ENCODE data around the gene ISY1.
"Not testable (repeated sequence)": the region's sequence is repeated elsewhere in the genome, so short reads cannot be mapped to it uniquely, and the experiment has no call there.

The ISY1 gene

DNA sequence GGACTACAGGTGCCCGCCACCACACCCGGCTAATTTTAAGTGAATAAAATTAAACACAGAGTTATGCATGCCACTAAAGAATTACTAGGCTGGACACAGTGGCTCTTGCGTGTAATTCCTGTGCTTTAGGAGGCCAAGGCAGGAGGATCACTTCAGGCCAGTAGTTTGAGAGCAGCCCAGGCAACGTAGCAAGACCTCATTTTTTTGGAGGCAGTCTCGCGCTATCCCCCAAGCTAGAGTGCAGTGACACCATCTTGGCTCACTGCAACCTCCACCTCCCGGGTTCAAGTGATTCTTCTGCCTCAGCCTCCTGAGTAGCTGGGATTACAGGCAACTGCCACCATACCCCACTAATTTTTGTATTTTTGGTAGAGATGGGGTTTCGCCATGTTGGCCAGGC lies 4.7 kb upstream of the ISY1 start:
- DNase-seq, result not testable (repeated sequence)

DNA sequence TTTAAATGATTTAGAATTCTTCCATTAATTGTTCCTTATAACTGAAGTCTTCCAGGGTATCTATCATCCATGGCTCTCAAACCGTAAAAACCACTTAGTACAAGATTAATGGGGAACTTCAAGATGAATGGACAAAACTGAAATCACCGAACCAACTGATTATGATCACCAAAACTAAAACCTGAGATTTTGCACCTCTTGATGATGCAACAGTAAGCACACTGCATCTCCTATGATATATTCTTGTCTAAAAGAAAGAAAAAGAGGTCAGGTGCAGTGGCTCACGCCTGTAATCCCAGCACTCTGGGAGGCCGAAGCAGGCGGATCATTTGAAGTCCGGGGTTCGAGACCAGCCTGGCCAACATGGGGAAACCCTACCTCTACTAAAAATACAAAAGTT lies 3.6 kb upstream of the ISY1 start:
- DNase-seq, result no peak

DNA sequence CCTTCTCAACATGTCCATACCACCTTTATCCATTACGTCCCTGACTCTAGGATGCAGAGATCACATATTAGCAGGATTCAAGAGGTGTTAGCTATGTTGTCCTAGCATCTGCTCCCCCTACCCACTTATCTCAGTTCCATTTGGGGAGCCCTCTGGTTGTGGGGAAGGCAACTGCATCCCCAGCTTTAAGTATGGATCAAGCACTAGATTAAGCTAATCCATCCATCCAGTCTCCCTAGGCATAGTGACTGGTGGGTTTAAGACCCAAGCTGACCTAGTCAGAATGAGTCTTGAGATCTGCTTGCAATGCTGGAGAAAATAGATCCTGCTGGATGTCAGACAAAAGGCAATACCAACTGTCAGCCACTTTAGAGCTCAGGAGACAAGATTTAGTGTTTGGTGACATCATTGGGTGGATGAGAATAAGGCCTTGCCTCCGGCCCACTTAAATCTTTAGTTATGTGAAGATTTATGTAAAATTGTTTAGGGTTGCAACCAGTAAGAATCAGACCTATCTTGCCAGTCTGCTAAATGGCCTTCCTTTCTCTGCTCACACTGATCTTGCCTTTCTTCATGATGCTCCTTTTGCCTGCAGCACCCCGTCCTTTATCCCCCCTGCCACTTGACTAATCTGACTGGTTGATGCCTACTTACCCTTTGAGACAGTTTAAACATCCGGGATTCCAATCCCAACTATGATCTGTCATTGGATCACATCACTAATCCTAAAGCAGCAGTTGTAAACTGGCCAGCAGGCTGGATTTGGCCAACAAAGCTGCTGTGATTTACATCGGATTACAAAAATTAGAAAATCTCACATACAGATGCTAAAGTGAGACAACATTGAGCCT lies 2.1 kb upstream of the ISY1 start:
- no peak for DNase-seq

DNA sequence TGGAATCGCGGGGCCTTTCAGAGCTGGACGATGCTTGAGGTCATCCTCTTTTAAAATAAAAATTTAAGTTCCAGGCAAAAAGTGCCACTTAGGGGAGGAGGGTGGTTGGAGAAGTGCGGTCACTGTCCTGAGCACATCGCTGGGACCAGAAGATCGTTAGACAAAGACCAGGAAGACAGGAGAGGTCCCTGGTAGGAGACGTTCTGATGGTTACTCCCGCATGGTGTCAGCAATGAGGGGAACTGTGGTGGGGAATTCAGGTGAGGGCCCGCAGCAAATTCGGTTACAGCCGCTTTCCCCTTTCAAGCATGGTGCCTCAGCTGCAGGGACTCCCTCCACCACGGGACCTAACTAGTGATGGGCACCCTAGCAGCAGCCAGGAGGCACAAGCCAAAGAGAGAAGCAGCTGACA lies 1.0 kb upstream of the ISY1 start:
- no peak for DNase-seq

DNA sequence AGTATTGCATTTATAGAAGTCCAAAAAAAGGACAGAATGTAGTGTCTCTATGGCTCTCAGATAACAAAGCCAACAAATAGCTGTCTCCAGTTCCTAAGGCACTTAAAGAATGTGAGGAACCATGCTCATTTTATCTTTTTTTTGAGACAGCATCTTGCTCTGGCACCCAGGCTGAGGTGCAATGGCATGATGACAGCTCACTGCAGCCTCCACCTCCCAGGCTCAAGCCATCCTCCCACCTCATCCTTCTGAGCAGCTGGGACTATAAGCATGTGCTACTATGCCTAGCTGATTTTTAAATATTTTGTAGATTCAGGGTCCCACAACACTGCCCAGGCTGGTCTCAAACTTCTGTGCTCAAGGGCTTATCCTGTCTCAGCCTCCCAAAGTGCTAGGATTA lies 16.1 kb downstream of the ISY1 start:
- no peak for DNase-seq

DNA sequence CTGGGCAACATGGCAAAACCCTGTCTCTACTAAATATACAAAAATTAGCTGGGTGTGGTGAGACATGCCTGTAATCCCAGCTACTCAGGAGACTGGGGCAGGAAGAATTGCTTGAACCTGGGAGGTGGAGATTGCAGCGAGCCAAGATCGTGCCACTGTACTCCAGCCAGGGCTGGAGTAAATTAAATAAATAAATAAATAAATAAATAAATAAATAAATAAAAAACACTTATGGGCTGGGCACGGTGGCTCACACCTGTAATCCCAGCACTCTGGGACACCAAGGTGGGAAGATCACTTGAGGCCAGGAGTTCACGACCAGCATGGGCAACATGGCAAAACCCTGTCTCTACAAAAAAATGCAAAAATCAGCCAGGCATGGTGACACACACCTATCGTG lies 19.9 kb downstream of the ISY1 start:
- DNase-seq, result not testable (repeated sequence)

DNA sequence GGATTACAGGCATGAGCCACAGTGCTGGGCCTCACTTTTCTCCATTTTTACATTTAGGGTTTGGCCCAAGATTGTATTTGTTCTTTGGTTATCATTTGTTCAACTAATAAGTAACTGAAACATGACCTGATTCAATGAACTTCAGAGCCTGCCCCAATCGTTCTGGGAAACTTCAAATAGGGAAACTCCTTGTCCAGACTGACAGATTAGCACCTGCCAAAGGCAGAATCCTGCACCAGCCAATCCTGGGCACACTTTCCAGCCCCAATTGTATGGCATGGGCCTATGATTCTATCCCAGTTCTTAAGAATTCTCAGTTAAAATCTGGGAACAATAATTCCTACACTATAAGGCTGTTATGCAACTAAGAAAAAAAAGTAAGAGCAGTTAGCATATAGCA lies 21.0 kb downstream of the ISY1 start:
- DNase-seq, result no peak

DNA sequence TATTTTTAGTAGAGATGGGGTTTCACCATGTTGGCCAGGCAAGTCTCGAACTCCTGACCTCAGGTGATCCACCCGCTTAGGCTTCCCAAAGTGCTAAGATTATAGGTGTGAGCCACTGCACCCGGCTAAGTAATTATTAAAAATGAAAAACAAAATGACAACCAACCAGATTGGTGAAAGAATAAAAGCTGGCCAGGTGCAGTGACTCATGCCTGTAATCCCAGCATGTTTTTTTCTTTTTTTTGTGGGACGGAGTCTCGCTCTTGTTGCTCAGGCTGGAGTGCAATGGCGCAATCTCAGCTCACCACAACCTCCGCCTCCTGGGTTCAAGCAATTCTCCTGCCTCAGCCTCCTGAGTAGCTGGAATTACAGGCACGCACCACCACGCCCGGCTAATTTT lies 24.6 kb downstream of the ISY1 start:
- DNase-seq, result not testable (repeated sequence)

DNA sequence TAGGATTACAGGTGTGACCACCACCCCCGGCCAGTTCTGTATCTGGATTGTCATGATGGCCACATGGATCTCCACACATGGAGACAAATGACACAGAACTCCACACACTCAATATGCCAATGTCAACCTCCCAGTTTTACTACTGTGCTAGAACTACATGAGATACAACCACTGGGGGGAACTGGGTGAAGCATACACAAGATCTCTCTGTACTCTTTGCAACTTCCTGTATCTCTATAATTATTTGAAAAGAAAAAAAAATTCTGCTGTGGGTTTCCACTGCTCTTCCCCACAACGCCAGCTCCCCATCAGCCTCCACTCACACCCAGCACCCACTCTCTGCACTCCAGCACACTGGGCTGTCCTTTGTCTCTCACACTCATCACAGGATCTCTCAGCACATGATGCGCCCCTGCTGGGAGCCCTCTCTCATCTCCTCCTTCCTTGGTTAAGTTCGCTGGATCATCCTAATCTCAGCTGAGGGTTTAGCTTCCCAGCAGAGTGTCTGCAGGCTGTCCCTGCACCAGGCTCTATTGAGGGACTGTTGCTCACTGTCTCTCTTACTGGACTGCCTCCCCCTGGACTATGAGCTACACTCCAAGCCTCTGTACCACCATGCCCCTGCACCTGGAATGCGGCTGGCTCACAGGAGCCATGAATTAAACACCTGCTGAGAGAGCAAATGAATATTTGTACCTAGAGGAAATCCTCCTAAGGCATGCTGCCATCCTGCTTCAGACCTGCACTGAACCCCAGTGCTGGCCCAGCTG lies 28.6 kb downstream of the ISY1 start:
- no peak for DNase-seq

DNA sequence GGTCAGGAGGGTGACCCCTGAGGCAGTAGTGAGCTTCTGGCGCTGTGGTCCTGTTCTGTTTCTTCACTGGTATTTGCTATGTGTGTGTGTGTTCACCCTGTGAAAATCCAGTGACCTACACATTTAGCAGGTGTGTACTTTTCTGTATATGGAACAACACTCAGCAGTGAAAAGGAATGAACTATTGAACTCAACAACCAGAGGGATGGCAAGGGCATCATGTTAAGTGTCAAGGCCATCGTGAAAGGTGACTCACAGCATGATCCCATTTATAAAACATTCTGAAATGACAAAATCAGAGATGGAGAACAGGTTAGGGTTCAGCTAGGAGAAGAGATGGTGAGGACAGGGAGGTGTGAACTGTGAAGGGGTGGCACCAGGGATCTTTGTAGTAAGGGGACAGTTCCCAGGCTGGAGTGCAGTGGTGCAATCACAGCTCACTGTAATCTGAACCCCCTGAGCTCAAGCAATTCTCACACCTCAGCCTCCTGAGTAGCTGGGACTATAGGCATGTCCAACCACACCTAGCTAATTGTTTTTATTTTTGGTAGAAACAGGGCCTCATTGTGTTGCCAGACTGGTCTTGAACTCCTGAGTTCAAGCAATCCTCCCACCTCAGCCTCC lies 29.3 kb downstream of the ISY1 start:
- no peak for DNase-seq

DNA sequence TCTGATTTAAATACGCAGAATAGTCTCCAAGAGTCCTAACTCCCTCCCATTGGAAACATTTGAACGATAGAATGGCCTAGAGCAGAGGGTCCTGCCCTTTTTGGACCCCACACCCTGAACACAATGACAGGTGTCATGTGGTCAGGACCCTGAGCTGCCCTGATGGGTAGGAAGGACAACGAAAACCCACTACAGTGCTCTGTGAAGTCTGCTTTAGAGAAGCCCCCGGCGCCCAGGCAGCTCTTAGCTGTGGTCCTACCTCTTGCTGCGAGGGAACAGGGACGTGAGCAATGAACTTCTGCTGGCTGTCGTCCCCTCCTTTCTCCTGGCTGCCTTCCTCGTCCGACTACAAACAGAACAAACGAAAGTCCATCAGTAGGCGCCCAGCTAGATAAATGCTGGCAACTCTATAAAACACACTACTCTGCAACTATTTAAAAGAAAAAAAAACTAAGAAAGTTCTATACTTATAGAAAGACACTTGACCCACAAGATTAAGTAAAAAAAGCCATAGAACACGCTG lies 30.5 kb downstream of the ISY1 start:
- no peak for DNase-seq

DNA sequence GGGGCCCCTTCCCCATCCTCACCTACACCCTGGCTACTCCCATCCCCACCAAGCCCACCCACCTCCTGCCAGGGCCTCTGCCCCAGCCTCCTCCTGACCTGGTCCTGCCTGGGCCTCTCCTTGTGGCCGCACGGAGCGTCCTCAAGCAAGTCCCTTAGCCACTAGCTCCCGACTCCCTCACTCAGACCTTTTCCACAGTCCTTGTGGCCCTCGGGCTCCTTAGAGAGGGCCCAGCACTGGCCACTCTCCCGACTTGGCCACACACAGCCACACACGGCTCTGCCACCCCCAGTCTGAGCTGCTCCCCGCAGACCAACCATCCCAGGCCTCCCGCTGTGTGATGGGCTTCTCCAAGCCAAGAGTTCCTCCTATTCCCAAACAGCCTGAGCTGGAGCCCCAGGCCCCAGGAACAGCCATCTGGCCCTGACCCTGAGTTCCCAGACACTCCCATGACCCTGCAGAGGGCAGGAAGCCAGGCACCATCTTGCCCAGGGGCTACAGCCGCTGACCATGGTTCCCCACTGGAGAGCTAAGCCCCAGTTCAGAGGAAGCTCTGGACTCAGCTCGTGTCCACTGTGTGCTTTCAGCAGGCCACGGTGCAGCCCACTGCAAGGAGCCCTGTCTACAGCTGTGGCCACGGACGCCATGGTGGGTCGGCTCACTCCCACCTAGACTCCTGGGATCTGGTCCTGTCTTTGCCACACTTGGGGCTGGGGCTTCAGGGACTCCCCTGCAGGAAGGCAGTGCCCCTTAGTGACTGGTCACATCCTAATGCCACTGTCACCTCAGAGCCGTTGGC lies 32.3 kb downstream of the ISY1 start:
- DNase-seq, result no peak

DNA sequence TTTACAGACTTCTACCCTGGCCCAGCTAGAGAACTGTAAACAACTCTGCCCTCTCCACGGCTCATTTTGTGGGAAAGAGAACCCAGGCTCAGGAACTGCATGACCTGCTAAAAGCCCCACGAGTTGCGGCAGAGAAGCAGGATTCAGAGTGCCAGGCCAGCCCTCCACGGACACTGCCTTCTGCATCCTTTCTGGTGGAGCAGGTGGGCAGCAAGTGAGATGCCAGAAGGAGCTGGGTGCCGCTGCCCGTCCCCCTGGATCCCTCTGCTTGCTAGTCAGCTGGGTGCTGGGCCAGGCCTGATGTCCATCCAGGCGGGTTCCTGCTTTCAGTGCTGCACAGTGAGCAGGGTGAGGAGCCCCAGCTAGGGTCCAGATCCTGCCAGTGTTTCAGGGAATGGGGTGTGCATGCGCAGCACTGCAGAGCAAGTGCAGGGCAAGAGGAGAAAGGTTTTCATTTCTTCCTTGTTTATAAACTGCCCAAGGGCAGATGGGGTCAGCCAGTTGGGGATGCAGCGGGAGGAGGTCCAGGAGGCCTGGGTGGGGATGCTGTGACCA lies 34.1 kb downstream of the ISY1 start:
- no peak for DNase-seq

DNA sequence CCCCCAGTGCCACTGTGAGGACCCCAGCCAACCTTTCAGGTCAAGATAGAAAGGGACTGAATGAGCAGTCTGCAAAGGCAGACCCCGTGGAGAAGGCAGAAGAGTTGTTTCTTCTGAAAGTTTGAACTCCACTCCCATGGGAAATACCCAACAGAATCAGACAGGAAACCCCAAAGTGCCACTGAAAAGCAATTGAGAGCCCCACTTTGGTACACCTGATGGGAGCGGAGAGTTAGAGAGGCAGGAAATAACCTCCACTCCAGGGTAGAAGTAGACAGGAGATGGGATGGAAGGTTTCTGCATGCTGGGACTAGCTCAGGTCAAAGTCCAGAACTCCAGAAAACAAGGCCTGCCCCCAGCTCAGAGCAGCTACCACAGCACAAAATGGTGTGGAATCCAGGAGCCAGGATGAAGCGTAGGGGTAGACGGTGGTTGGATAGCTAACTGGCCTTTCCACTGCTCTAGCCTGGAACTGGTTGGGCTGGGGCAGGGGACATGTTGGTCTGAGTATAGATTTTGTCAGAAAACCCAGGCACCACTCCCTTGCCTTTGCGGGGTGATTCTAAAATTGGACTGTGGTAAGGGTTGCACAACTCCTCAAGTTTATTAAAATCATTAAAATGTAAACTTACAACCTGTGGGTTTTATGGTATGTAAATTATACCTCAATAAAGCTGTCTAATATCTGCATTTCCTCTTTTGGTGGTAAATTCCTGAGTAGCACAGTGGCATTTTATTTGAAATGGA lies 37.4 kb downstream of the ISY1 start:
- no peak for DNase-seq

DNA sequence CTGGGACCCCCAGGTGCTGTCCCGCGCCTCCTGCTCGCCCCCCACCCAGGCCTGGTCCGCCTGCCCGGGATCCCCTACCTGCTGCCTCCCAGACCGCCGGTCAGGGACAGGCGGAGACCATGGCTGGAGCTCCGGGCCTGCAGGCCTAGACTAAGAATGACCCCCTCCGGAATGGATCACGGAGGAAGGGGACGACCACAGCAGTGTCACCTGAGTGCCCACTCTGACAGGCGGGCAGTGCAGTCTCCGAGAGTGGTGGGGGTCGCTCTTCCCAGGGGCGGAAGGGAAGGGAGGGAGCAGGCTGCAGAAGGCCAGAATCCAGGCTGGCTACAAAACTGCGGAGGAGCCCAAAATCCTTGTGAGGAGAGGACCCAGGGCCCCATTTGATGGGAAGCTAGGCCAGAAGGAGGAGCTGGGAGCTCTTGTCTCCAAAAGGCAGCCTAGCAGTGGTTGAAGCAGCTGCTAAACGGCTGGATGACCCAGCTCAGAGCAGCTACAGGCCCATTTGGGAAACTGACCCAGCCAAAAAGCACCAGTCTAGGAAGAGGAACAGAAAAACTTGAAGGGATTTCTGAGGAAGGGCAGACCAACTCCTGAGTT lies 38.4 kb downstream of the ISY1 start:
- DNase-seq, result no peak

DNA sequence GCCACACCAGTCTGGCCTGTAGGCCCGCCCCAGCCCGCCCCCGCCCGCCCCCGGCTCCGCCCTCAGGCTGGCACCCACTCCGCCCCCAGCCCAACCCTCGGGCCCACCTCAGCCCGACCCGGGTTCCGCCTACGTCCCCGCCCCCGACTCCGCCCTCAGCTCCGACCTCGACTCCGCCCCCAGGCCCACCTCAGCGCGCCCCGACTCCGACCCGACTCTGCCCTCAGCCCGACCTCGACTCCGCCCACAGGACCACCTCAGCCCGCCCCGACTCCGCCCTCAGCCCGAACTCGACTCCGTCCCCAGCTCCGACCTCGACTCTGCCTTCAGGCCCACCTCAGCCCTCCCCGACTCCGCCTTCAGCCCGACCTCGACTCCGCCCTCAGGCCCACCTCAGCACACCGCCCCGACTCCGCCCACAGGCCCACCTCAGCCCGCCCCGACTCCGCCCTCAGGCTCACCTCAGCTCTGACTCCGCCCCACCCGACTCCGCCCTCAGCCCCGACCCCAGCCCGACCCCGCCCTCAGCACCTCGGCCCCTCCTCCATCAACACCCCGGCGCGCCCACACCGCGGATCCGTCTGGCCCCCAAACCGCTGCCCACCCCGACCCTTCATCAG lies 39.0 kb downstream of the ISY1 start, which contains the start of gene RAB43:
Gene RAB43 (minus strand): TSS at position 13 of the 620 bp plus-strand sequence. CDS start 315 bp downstream, outside the sequence.
- peak; percentile 63 to 85 (median 78) for DNase-seq

DNA sequence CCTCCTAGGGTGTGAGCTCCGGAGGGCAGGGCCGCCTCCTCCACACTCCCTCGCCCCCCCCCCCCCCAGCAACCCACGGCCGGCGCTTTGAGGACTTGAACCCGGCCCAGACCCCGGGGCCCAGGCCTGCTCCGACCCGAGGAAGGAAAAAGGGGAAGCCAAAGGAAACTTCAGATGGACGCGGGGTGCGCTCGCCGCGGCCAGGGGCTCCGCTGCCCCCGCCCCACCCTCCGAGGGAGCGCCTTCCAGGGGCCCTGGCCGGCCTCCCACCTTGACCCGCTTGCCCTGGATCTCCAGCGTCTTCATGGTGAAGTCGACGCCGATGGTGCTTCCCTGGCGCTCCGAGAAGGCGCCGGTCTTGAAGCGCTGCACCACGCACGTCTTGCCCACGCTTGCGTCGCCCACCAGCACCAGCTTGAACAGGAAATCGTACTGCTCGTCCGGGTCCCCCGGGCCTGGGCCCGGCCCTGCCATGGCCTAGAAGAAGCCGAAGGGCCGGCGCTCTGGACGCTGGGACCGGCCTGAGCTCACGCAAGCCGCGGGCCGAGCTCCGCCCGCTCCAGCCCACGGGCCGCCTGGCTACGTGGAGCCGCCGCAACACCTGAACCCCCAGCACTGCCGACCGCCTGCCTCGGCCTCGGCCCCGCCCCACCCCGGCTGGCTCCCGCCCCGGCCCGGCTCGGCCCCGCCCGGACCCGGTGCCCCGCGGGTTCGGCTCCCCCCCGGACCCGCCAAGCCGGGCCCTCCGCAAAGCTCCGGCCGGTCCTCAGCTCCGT lies 39.7 kb downstream of the ISY1 start:
- DNase-seq, result peak in 2 of 4 experiments; percentile 49 to 58

DNA sequence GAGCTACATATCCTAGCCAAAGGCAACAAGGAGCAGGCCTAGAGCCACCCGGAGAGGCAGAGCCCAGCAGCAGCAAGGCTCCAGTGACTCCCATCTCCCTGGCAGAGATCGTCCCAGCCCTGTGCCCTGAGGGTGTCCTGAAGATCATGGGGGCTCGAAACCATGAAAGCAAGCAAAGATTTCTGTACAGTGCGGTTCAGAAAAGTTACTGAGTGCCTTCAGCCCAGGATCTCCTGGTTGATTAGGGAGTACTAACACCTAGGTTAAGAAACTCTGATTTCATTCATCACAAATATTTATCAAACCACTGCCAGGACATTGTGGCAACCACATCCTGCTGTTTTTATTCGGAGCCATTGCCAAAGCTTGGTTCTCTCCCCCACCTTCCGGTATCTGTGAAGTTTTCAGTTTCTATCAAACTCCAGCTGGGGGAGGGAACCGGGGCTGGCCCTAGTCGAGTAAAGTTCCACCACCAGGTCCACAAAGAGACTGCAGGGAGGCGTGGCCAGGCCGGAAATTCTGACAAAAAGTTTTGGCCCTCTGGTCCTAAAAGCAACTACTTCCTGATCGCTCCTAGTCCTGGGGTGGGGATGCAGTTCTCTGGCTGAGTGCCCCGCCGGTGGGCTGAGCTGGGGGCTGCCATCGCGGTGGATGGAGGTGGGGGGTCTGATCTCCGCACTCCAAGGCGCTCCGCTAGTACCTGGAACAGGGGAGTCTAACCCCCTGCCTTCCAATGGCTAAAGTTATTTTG lies 40.4 kb downstream of the ISY1 start:
- peak; percentile 64 to 88 (median 81) for DNase-seq
